K562 (cell line): ENCODE measurements around the gene GATB. TPM values are rescaled to one million over a fixed set of nuclear protein-coding genes. Genes with fewer than 3 reads are reported as not detected.

Experiments used
- ASH1L ChIP-seq: fragments of 450-650 bp; IDR thresholded peaks from 2 replicates; pipeline ENCODE4 v1.6.1; 2018; ENCODE audit warnings: borderline replicate concordance, mild to moderate bottlenecking, low read depth; ENCODE audit not compliant: partially characterized antibody
- ATF1 ChIP-seq, 2 experiments: fragments of 450-650 bp in 1 of 2; IDR thresholded peaks; 2 replicates each; pipeline ENCODE4 v1.6.1; 2016; ENCODE audit warnings: missing compliant biosample characterization in 1 of 2, missing genetic modification characterization in 1 of 2
- CGGBP1 ChIP-seq: fragments of 250-450 bp; sonication (Bioruptor Pico); IDR thresholded peaks from 2 replicates; pipeline ENCODE4 v1.9.0; 2021; ENCODE audit warnings: mild to moderate bottlenecking
- ELF2 ChIP-seq: fragments of 250-450 bp; sonication (Bioruptor Pico); IDR thresholded peaks from 2 replicates; pipeline ENCODE4 v1.5.0; 2021; ENCODE audit warnings: mild to moderate bottlenecking
- HMG20A ChIP-seq: fragments of 450-650 bp; formaldehyde crosslinking; conservative IDR thresholded peaks from 2 replicates; pipeline ENCODE4 v1.4.0; 2020; ENCODE audit warnings: mild to moderate bottlenecking, mixed read lengths
- JUN ChIP-seq, 2 experiments: sonication (generic) in 1 of 2; formaldehyde crosslinking in 1 of 2; IDR thresholded peaks; 2 replicates each; pipeline versions ENCODE4 v1.6.1 to v1.8.0; 2012 to 2022; ENCODE audit warnings: borderline replicate concordance in 2 of 2, mild to moderate bottlenecking in 2 of 2, improper control_type of control experiment in 1 of 2, low read depth in 1 of 2, low read length in 1 of 2, missing genetic modification reagents in 1 of 2
- MXI1 ChIP-seq: IDR thresholded peaks from 2 replicates; pipeline ENCODE4 v1.6.1; 2011; ENCODE audit warnings: low read depth, mild to moderate bottlenecking, improper control_type of control experiment, low read length
- POLR2A ChIP-seq: fragments of 450-650 bp; conservative IDR thresholded peaks from 2 replicates; pipeline ENCODE4 v1.6.1; 2016
- POLR2H ChIP-seq: IDR thresholded peaks from 2 replicates; pipeline ENCODE4 v1.6.1; 2016; ENCODE audit warnings: missing genetic modification characterization, low read depth, mild to moderate bottlenecking, control low read depth, missing compliant biosample characterization, moderate library complexity
- RAD51 ChIP-seq: fragments of 450-650 bp; IDR thresholded peaks from 2 replicates; pipeline ENCODE4 v1.7.1; 2016; ENCODE audit warnings: low read depth, mild to moderate bottlenecking, borderline replicate concordance
- RFX5 ChIP-seq: IDR thresholded peaks from 2 replicates; pipeline ENCODE4 v1.6.1; 2011; ENCODE audit warnings: low read depth, mild to moderate bottlenecking, improper control_type of control experiment, low read length
- RNF2 ChIP-seq: sonication (generic); IDR thresholded peaks from 2 replicates; pipeline ENCODE4 v1.6.1; 2016
- SP1 ChIP-seq: sonication (generic); formaldehyde crosslinking; IDR thresholded peaks from 2 replicates; pipeline ENCODE4 v1.8.1; 2022; ENCODE audit warnings: mild to moderate bottlenecking, missing genetic modification reagents
- ZBTB12 ChIP-seq: fragments of 250-450 bp; sonication (Bioruptor Pico); IDR thresholded peaks from 2 replicates; pipeline ENCODE4 v1.4.0; 2020
- ZNF12 ChIP-seq: sonication (generic); formaldehyde crosslinking; IDR thresholded peaks from 2 replicates; pipeline ENCODE4 v1.4.0; 2020; ENCODE audit warnings: mild to moderate bottlenecking, missing genetic modification reagents
- ZNF140 ChIP-seq: fragments of 250-450 bp; sonication (Bioruptor Pico); IDR thresholded peaks from 2 replicates; pipeline ENCODE4 v1.8.0; 2021; ENCODE audit warnings: moderate library complexity, mild to moderate bottlenecking, inconsistent platforms
- ZNF274 ChIP-seq: IDR thresholded peaks from 2 replicates; pipeline ENCODE4 v1.6.1; 2011; ENCODE audit warnings: low read depth, mild to moderate bottlenecking, low read length, moderate library complexity, borderline replicate concordance
- ZNF277 ChIP-seq: fragments of 250-450 bp; sonication (Bioruptor Pico); IDR thresholded peaks from 2 replicates; pipeline ENCODE4 v1.8.0; 2022; ENCODE audit warnings: inconsistent platforms, mild to moderate bottlenecking, moderate library complexity, borderline replicate concordance
- ZNF311 ChIP-seq: fragments of 250-450 bp; sonication (Bioruptor Pico); IDR thresholded peaks from 2 replicates; pipeline ENCODE4 v1.4.0; 2020; ENCODE audit warnings: mild to moderate bottlenecking, moderate library complexity
- ZNF586 ChIP-seq: fragments of 450-650 bp; formaldehyde crosslinking; conservative IDR thresholded peaks from 2 replicates; pipeline ENCODE4 v1.4.0; 2020; ENCODE audit warnings: mild to moderate bottlenecking, moderate library complexity
- ZNF592 ChIP-seq: fragments of 450-650 bp; IDR thresholded peaks from 2 replicates; pipeline ENCODE4 v1.6.1; 2017; ENCODE audit warnings: antibody characterized with exemption, mild to moderate bottlenecking
- polyA plus RNA-seq, 8 experiments: library from polyadenylated mRNA; depleted of rRNA in 4 of 8; stranded (reverse) in 5 of 8; unstranded in 3 of 8; fragments of >200 nt; fragmentation: Nextera tagmentation in 2 of 8; fragmentation: Illumina TruSeq in 1 of 8; extraction: Ambion mirVana in 2 of 8; extraction: Trizol in 1 of 8; gene quantifications; 2 replicates each; pipeline versions ENCODE4 v1.2.1 to v1.2.3, GENCODE V29; 2011 to 2014; ENCODE audit warnings: inconsistent platforms in 1 of 8, missing spikeins in 1 of 8
- total RNA-seq, 7 experiments: library from RNA; depleted of rRNA in 6 of 7; stranded (reverse); fragments of >200 nt in 6 of 7; fragmentation: Illumina TruSeq in 2 of 7; extraction: Trizol in 2 of 7; gene quantifications; 2 replicates each; pipeline versions ENCODE4 v1.2.1 to v1.2.3, GENCODE V29; 2011 to 2021; ENCODE audit warnings: low replicate concordance in 1 of 7

GATB gene
- total and polyA plus RNA-seq, 9 of the 15 experiments (the other 6 are each of a cell fraction or from before 2014, with no cell fraction given): 15.3 to 31.8 (median 26.2) TPM

- TF ChIP-seq ATF1 (CRISPR knock-in tag; IDR thresholded peaks at IDR 0.05) (no peak), ATF1 (tag; IDR thresholded peaks at IDR 0.05) (peak; percentile 79), ZNF274 (no peak), RAD51 (peak; percentile 94), SP1 (CRISPR knock-in tag) (peak; percentile 49; the same call in 1 of the 2 replicates), ELF2 (CRISPR knock-in tag) (no peak), RNF2 (peak; percentile 82), CGGBP1 (0 out of 2 replicates have a peak, but pooled peaks have one; percentile 41), JUN (IDR thresholded peaks at IDR 0.05; ENCODE audit: borderline replicate concordance, low read depth, low read length) (peak; percentile 64; the same call in 1 of the 2 replicates), JUN (CRISPR knock-in tag; IDR thresholded peaks at IDR 0.05; ENCODE audit: borderline replicate concordance) (no peak), POLR2H (tag) (peak; percentile 54; the same call in 1 of the 2 replicates), MXI1 (peak; percentile 89), ASH1L (peak; percentile 68), ZNF592 (0 out of 2 replicates have a peak, but pooled peaks have one; percentile 22), ZNF140 (CRISPR knock-in tag) (no peak), ZNF277 (CRISPR knock-in tag) (no peak), HMG20A (CRISPR knock-in tag) (no peak), RFX5 (no peak), ZNF12 (CRISPR knock-in tag) (no peak), POLR2A (peak; percentile 88), ZBTB12 (CRISPR knock-in tag) (peak; percentile 58), ZNF586 (no peak), ZNF311 (CRISPR knock-in tag) (no peak)
Observed at GRCh38 chr4:151760712-151761661, at the start of gene GATB (continued).
